GM11168 (cell line): ENCODE results near the gene HRC.
"Not testable (repeated sequence)": the region's sequence is repeated elsewhere in the genome, so short reads cannot be mapped to it uniquely, and the experiment has no call there.

Source experiments
- in situ Hi-C: fragments of 300-500 bp; cut with MboI; formaldehyde crosslinking; loops from one replicate; pipeline ENCODE4 v1.12.0; 2022; ENCODE audit warnings: low sequenced_read_pairs; ENCODE audit not compliant: unreplicated experiment

The HRC gene

DNA sequence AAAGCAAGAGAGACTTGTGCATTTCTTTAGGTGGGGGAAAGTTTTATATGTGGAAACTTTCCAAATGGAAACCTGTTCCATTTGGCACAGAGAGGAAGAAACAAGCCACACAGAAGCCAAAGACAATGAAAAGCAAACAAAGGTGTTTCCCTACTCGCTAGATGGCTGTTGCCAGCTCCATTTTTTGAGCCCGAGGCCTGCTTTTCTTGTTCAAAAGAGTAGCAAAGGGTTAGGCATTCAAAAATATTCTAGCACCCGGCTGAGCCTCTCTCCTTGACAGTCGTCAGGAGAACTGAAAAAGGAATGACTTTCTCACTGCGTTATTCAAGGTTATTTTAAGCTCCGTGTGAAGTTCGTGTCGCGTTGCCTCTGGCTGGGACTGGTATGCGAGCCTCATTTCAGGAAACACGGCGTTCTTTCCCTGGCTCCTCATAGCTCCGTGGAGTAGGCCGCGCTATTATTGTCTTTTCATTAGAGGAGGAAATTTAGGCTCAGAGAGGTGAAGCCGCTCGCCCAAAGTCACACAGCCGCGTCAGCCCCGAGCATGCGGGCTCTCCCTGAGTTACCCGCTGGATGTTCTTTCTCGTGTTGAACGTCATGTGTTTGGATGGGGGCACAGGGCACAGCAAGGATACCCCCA lies 10.0 kb upstream of the HRC start:
- in situ Hi-C loops = no loop called here

DNA sequence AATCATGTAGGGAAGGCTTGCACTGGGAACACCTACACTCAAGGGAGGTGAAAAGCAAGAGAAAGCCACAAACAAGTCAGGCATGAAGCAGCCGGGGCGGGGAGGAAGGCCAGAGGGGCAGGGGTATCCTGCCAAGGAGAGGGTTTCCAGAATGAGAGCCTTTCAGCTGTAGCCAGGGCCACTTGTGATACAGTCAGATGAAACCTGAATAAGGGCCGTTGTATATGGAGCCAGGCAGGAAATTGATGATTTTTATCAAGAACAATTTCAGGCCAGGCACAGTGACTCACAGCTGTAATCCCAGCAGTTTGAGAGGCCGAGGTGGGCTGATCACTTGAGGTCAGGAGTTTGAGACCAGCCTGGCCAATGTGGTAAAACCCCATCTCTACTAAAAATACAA lies 6.8 kb upstream of the HRC start:
- in situ Hi-C loops = no loop called here

DNA sequence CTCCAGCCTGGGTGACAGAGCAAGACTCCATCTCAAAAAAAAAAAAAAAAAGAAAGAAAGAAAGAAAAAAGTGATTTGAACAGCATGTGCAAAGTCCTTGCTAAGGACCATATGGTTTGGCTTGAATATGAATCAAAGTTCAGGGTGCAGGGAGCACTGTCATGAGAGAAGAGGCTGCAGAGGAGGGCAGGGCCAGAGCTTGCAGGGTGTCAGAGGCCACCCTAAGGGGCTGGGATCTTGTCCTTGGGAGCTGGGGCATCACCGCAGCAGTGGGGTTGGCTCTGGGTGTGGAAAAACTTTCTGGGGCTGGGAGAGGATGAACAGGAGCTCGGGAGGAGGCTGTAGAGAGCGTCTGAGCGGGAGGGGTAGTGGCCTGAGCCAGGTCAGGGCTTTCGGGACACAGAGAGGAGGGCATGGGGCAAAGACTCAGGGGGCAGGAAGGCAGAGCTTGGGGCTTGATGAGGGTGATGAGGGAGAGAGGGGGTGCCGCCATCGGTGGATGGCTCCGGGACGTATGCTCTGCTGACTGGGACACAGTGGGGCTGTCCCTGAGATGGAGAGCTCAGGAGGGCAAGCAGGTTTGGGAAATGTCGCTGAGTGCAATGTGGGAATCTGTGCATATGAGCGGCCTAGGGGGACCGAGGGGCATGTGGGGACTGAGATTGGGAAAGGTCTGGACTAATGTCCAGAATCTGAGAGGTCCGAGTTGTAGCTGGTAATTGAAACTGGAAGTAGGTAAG lies 5.4 kb upstream of the HRC start:
- in situ Hi-C loops = no loop called here

DNA sequence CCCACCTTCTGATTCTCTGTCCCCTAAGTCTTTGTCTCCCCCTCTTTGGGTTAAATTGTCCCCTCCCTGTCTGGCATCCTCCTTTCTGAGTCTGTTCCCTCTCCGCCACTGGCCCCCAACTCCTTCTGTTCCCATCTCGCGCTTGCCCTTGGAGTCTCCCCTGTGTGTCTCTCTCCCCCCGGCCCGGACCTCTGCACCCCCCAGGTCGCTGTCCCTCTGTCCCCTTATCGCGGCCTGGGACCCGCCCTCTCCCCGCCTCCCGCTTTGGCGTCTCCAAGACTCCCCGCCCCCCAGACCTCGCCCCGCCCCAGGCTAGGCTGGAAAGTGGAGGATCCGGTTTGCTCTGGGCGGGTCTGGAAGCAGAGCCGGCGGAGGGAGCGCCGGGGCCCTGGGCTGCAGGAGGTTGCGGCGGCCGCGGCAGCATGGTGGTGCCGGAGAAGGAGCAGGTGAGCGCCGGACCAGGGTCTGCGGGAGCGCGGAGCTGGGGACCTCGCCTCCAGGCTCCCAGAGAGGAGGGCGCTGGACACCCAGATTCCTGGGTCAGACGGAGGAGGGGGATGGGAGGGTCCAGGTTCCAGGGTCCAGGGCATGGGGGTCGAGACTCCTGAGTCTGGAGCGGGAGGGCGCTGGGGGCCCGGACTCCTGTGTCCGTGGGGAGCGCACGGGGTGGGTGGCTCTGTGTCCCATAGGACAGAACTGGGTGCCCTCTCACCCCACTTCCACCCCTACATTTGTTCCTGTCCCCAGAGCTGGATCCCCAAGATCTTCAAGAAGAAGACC lies 2.4 kb upstream of the HRC start, which contains the start of gene TRPM4:
TRPM4 (plus strand) TSS at position 348 of the 780 bp plus-strand sequence; CDS start at position 423, 75 bp downstream.
- in situ Hi-C loops = no loop called here

DNA sequence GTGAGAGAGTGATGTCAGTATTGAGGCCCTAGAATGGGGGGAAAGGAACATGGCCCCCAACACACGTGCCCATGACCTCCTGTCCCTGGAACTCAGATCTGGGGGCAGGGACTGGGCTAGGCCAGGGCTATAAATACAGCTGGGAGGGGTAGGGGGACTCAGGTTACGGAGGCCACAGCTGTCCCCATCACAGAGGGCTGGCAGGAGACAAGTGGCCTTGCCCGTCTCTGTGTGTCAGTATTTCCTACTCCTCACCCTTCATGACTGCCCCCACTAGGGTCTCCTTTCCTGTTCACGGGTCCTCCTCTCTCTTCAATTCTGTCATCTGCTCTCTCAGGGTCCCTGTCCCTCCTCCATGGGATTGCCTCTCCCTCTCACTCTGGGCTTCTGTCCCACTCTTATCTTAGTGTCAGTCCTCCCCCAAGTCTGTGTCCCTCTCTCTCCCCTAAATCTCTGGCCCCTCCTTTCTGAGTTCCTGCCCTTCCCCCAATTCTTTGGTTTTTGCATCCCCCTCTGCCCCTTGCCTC lies 687 bp upstream of the HRC start:
- in situ Hi-C loops = no loop called here

- in situ Hi-C loops = no loop called here
Measured at GRCh38 chr19:49154279-49154678, 917 bp downstream of the HRC start.

DNA sequence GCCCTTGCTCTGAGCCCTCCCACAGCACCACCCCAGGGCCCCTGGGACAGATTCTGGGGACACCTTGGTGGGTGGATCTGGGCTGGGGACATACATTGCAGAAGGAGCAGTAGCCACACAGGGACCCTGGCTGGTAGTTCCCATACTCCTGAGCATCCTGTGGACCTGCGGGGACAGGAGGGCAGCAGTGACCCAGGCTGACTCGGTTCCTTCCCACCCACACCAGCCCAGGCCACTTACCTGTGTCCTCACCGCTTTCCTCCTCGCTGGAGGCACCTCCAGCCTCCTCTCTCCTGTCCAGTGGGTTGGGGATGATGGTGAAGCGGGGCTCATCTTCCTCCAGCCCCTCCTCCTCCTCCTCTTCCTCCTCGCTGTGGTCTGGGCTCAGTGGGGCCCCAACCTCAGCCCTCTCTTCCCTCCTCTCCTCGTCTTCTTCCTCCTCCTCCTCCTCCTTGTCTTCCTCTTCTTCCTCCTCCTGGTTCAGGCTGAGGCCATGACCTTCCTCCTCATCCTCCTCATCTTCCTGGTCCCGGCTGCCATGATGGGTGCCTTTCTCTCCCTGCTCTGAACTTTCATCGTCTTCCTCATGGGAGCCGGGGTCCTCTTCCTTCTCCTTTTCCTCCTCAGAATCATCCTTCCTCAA lies 1.9 kb downstream of the HRC start:
- in situ Hi-C loops = no loop called here

DNA sequence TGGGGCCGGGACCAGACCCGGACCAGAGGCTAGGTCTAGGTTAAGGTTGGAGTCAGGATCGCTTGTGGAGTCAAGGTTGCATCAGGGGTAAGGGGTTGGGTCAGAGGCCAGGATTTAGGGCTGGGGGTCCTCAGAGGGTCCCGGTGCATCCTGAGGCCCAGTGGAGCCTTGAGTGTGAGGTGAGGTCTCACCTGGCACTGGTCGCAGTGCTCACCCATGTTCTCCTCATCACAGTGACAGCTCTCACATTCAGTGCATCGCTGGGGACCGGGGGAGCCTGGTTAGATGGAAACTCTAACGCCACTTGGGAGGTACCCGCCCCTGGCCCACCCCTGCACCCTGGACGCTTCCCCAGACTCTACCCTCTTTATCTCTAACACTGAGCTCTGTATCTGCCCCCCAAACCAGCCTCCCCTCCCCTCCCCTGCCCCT lies 3.1 kb downstream of the HRC start:
- in situ Hi-C loops = no loop called here

GRCh38 chr19:49151267-49152118 lies 3.7 kb downstream of the HRC start:
- in situ Hi-C loops = no loop called here

- in situ Hi-C loops = no loop called here
Measured at GRCh38 chr19:49150944-49151243, 4.3 kb downstream of the HRC start.

DNA sequence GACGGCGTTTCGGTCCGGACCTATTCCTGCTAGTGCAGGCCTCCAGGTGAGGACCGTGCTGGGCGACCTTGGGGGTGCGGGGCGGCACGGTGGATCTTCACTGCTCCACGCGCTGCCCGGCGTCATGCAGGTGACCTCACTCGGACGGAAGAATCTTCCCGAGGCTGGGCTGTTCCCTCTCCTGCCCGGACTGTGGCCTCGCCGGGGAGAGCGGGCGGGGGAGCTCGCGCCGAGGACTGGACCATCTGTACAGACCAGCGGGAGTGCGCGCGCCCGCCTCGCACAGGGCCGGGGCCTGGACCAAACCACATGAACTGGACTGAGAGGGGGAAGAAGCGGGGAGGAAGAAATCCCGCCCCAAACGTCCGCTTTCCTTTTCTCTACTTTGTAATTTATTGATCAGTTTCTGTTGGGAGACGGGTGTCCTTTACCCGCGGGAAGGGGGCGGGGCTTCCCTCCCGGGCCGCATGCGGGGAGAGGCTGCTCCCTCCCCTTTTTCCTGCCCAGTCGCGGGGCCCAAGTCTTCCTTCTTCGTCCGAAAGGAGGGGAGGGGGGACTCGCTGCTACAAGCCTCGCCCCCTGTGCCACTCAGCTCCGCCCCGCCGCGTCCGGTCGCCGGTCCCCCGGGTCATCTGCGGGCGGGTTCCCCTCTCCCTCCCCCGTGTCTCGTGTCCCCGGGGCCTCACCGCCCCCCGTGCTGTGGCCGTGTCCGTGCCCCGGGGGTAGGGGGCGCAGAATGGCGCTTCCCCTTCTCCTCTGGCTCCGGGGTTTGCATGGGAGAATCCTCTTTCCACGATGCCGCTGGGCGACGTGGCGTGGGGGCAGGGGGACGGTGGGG lies 4.9 kb downstream of the HRC start:
- in situ Hi-C loops = no loop called here

- in situ Hi-C loops = no loop called here
Measured at GRCh38 chr19:49149652-49150105, 5.5 kb downstream of the HRC start.

DNA sequence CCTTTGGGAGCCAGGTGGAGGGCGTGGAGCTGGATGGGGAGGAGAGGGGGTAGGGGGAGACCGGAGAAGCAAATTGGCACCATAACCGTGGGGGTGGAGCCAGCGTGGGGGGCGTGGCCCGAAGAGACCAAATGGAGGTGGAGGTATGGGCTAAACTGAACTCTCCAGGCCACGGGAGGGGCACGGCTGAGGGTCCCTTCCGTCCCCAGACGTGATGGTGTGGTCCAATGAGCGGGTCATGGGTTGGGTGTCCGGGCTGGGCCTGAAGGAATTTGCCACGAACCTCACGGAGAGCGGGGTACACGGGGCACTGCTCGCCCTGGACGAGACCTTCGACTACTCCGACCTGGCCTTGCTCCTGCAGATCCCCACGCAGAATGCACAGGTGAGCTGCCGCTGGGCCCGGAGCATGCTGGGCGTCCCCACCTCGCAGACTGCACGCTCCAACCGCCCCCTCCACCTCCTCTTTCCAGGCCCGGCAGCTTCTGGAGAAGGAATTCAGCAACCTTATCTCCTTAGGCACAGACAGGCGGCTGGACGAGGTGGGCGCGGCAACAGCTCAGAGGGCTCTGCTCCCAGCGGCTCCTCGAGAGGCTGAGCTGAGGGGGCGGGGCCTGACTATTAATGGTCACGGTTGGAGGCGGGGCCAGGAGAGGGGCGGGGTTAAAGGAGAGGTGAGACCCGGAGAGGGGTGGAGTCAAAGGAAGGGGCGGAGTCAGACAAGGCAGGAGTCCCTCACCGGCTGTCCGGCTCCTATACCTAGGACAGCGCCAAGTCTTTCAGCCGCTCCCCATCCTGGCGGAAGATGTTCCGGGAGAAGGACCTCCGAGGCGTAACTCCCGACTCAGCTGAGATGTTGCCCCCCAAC lies 6.2 kb downstream of the HRC start:
- in situ Hi-C loops = no loop called here

DNA sequence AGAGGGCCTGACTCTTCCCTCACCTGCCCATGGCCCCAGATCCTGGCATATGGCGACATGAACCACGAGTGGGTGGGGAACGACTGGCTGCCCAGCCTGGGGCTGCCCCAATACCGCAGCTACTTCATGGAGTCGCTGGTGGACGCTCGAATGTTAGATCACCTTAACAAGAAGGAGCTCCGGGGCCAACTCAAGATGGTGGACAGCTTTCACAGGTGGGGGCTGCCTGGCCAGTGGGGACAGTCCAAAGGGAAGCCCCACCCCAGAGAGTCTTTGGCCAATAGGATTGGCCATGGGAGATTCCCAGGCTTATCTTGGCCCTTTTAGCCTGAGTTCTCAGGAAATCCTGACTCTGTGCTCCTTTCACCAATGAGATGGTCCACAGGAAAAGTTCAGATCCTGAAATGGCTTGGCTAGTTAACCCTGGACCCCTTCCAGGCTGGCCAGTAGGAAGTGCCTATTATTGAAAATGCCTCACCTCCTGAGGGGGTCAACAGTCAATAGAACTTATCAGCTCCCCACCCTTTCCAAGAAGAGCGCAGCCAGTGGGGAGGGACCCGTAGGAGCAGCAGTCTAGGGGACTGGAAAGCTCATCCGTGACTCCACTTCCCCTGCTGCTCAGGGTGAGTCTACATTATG lies 7.0 kb downstream of the HRC start:
- in situ Hi-C loops = no loop called here

GRCh38 chr19:49146408-49146770 lies 8.8 kb downstream of the HRC start:
- in situ Hi-C loops = not testable (repeated sequence)

GRCh38 chr19:49145573-49146407 lies 9.4 kb downstream of the HRC start:
- in situ Hi-C loops = no loop called here
